IMR-90 (cell line): ENCODE results near the gene TNS1. TPM values are rescaled to one million over a fixed set of nuclear protein-coding genes. Genes with fewer than 3 reads are reported as not detected.

ENCODE experiments used
- ATAC-seq: fragments of 200-7000 bp; cut with Tn5 transposase; 2 replicates; pipeline ENCODE4 v1.9.1; 2020; ENCODE audit warnings: low read depth, mild to moderate bottlenecking, moderate library complexity
- BruUV-seq: library from RNA; stranded (reverse); fragments of 400-500 nt; replicated peaks from 2 replicates; lab custom pipeline; 2021; lab: Mats Ljungman, UMichigan
- CTCF ChIA-PET: fragments of 300-600 bp; formaldehyde crosslinking; extraction: SDS; loops from one replicate; lab custom pipeline; 2021; ENCODE audit warnings: antibody characterized with exemption; lab: Yijun Ruan, JAX
- POLR2A ChIA-PET: fragments of 300-600 bp; sonication (Branson Sonifier 250); formaldehyde crosslinking; loops from one replicate; lab custom pipeline; 2022; ENCODE audit warnings: antibody characterized with exemption; ENCODE audit not compliant: unreplicated experiment; lab: Charles Lee
- DNase-seq: peaks from one replicate; pipeline ENCODE4 v3.0.0; 2013
- H2AFZ ChIP-seq: replicated peaks from 2 replicates; pipeline ENCODE3; 2013; ENCODE audit warnings: low read length, mild to moderate bottlenecking; ENCODE audit not compliant: poor library complexity
- H2AK5ac ChIP-seq: 2 replicates; pipeline ENCODE4 v1.6.1; 2013; ENCODE audit warnings: low read depth, low read length, inconsistent platforms
- H2AK9ac ChIP-seq: replicated peaks from 2 replicates; pipeline ENCODE3; 2013; ENCODE audit warnings: mild to moderate bottlenecking, low read depth, low read length, moderate library complexity; ENCODE audit not compliant: poor library complexity
- H2BK120ac ChIP-seq: 2 replicates; pipeline ENCODE4 v1.6.1; 2013; ENCODE audit warnings: low read depth, low read length, inconsistent platforms
- H2BK15ac ChIP-seq: 3 replicates; pipeline ENCODE4 v1.6.1; 2013; ENCODE audit warnings: low read depth, low read length, inconsistent platforms
- H2BK20ac ChIP-seq: 2 replicates; pipeline ENCODE4 v1.6.1; 2013; ENCODE audit warnings: low read depth, mild to moderate bottlenecking, inconsistent platforms, low read length, moderate library complexity
- H2BK5ac ChIP-seq: 2 replicates; pipeline ENCODE4 v1.6.1; 2013; ENCODE audit warnings: mild to moderate bottlenecking, low read depth, low read length, inconsistent platforms; ENCODE audit not compliant: poor library complexity, severe bottlenecking
- H3K14ac ChIP-seq: replicated peaks from 2 replicates; pipeline ENCODE4 v1.6.1; 2013; ENCODE audit warnings: low read depth, low read length, inconsistent platforms
- H3K18ac ChIP-seq: 2 replicates; pipeline ENCODE4 v1.6.1; 2013; ENCODE audit warnings: low read depth, low read length, control low read depth
- H3K23ac ChIP-seq: 2 replicates; pipeline ENCODE4 v1.6.1; 2013; ENCODE audit warnings: low read depth, low read length, inconsistent platforms
- H3K27ac ChIP-seq: 2 replicates; pipeline ENCODE4 v1.5.1; 2013; ENCODE audit warnings: mild to moderate bottlenecking, control low read depth, low read length; ENCODE audit not compliant: insufficient read depth
- H3K27me3 ChIP-seq: 2 replicates; pipeline ENCODE4 v1.6.1; 2013; ENCODE audit warnings: low read length; ENCODE audit not compliant: control insufficient read depth, insufficient read depth
- H3K36me3 ChIP-seq: 2 replicates; pipeline ENCODE4 v1.6.1; 2013; ENCODE audit warnings: low read length, mixed read lengths; ENCODE audit not compliant: control insufficient read depth, insufficient read depth
- H3K4ac ChIP-seq: 2 replicates; pipeline ENCODE4 v1.6.1; 2013; ENCODE audit warnings: low read depth, low read length, inconsistent platforms
- H3K4me1 ChIP-seq: 2 replicates; pipeline ENCODE4 v1.6.1; 2013; ENCODE audit warnings: low read length, mixed read lengths; ENCODE audit not compliant: control insufficient read depth, insufficient read depth
- H3K4me2 ChIP-seq: 2 replicates; pipeline ENCODE4 v1.6.1; 2013; ENCODE audit warnings: low read depth, mild to moderate bottlenecking, control low read depth, low read length, moderate library complexity
- H3K4me3 ChIP-seq: 2 replicates; pipeline ENCODE4 v1.5.1; 2013; ENCODE audit warnings: low read depth, mild to moderate bottlenecking, control low read depth, low read length, moderate library complexity; ENCODE audit not compliant: insufficient read depth
- H3K56ac ChIP-seq: 2 replicates; pipeline ENCODE4 v1.6.1; 2013; ENCODE audit warnings: low read length, inconsistent platforms; ENCODE audit not compliant: insufficient read depth; ENCODE audit errors: extremely low read depth
- H3K79me1 ChIP-seq, 2 experiments: 2 replicates each; pipeline ENCODE4 v1.6.1; 2013; ENCODE audit warnings: low read length in 2 of 2, inconsistent platforms in 1 of 2, low read depth in 1 of 2
- H3K9ac ChIP-seq: 2 replicates; pipeline ENCODE4 v1.6.1; 2013; ENCODE audit warnings: low read depth, low read length, control low read depth
- H3K9me1 ChIP-seq: 2 replicates; pipeline ENCODE4 v1.6.1; 2013; ENCODE audit warnings: low read length, inconsistent platforms; ENCODE audit not compliant: insufficient read depth
- H3K9me3 ChIP-seq: 2 replicates; pipeline ENCODE4 v1.6.1; 2013; ENCODE audit warnings: low read length; ENCODE audit not compliant: control insufficient read depth, insufficient read depth
- H4K20me1 ChIP-seq: 2 replicates; pipeline ENCODE4 v1.6.1; 2013; ENCODE audit warnings: low read length, inconsistent platforms; ENCODE audit not compliant: insufficient read depth
- H4K5ac ChIP-seq: 2 replicates; pipeline ENCODE4 v1.6.1; 2013; ENCODE audit warnings: mild to moderate bottlenecking, low read depth, low read length, control low read depth
- H4K8ac ChIP-seq, 2 experiments: 2 replicates each; pipeline ENCODE4 v1.6.1; 2013; ENCODE audit warnings: low read depth in 2 of 2, low read length in 2 of 2, control low read depth in 1 of 2, inconsistent platforms in 1 of 2
- H4K91ac ChIP-seq: 2 replicates; pipeline ENCODE4 v1.6.1; 2013; ENCODE audit warnings: low read depth, low read length, inconsistent platforms; ENCODE audit not compliant: insufficient read depth
- CEBPB ChIP-seq: IDR thresholded peaks from 2 replicates; pipeline ENCODE4 v1.6.1; 2012; ENCODE audit warnings: low read depth, low read length, improper control_type of control experiment
- RAD21 ChIP-seq: IDR thresholded peaks from 2 replicates; pipeline ENCODE4 v1.6.1; 2012; ENCODE audit warnings: low read length, improper control_type of control experiment
- WGBS, 2 experiments: methylation state at CpG; one replicate each; pipeline versions ENCODE4 v1.1.5 to v1.1.7; 2013; ENCODE audit warnings: missing lambda C conversion rate in 2 of 2; ENCODE audit not compliant: insufficient read length in 1 of 2; ENCODE audit errors: extremely low coverage in 2 of 2; 5-methylcytosine and 5-hydroxymethylcytosine counted together
- dilution Hi-C: fragments of 300-500 bp; cut with HindIII; formaldehyde crosslinking; loops from one replicate; pipeline ENCODE4 v1.14.3; 2018; ENCODE audit warnings: low sequenced_read_pairs; ENCODE audit not compliant: unreplicated experiment
- in situ Hi-C: fragments of 300-500 bp; cut with MboI; formaldehyde crosslinking; loops from 3 replicates; pipeline ENCODE4 v1.14.3; 2019; ENCODE audit warnings: low sequenced_read_pairs, inconsistent platforms, mixed read lengths
- intact Hi-C: fragments of 100-400 bp; cut with micrococcal nuclease; formaldehyde crosslinking; loops from 2 replicates; pipeline ENCODE4 v1.10.0; 2022
- polyA plus RNA-seq, 3 experiments: library from polyadenylated mRNA; depleted of rRNA; stranded (reverse); fragments of >200 nt; gene quantifications; 2 replicates each; pipeline ENCODE4 v1.2.3, GENCODE V29; 2012; ENCODE audit warnings: low replicate concordance in 1 of 3
- total RNA-seq: library from RNA; depleted of rRNA; stranded (reverse); fragments of >200 nt; gene quantifications from 2 replicates; pipeline ENCODE4 v1.2.3, GENCODE V29; 2012

Gene TNS1
- total and polyA plus RNA-seq, 2 of the 4 experiments (the other 2 are of a cell fraction): 41.1 to 45.2 TPM

DNA sequence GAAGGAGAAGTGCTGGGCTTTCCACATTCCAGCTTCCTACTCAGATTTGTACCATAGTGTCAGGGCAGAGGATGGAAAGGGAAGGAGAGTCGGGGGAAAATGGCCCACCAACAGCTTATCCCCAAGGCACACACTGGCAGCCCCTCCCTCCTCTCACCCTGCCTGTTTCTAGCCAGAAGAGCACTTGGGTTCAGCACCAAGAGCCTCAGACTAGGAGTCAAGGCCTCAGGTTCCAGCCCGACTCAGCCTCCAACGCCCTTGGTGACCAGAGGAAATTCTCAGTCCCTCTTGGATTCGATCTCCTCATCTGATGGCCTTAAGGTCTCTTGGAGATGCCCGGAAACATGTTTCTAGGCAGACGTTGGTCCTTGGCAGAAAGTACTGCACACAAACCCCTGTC is 53.9 kb downstream of the TNS1 start:
- in situ Hi-C loops: no loop called here
- H2BK5ac ChIP-seq: no peak overlapping the region
- H2BK15ac ChIP-seq: no peak overlapping the region
- H3K23ac ChIP-seq: no peak overlapping the region
- H3K14ac ChIP-seq: no peak overlapping the region
- peaks cover 23% of the 10 kb centered on the region for H3K4me1 ChIP-seq
- no TSS peak for BruUV-seq
- H2AK9ac ChIP-seq: no peak overlapping the region
- H3K79me1 ChIP-seq: peaks cover 26 to 57% of the 10 kb centered on the region in 2 experiments; a peak in 3 of 4 replicates
- intact Hi-C loops: no loop called here
- peaks cover 35% of the 10 kb centered on the region for H4K20me1 ChIP-seq
- H3K4ac ChIP-seq: no peak overlapping the region
- H3K9ac ChIP-seq: no peak overlapping the region
- dilution Hi-C loops: no loop called here
- H4K91ac ChIP-seq: no peak overlapping the region
- no peak overlapping the region for H2AFZ ChIP-seq
- no peak overlapping the region for H3K56ac ChIP-seq
- no peaks in the 10 kb centered on the region for H3K9me3 ChIP-seq
- ATAC-seq (no peak), DNase-seq (no peak)
- no peak overlapping the region for H3K27ac ChIP-seq
- H2BK120ac ChIP-seq: no peak overlapping the region
- WGBS, 2 experiments: 100% methylated on average over 1 of the region's 6 CpGs; no CpG with 5 or more reads in 1 of the 2 experiments
- peaks cover 2% of the 10 kb centered on the region; the same call in 1 of the 2 replicates for H3K36me3 ChIP-seq
- TF ChIP-seq CEBPB: no peak
- no peak for TF ChIP-seq RAD21
- no peak overlapping the region for H3K18ac ChIP-seq
- ChIA-PET CTCF (no interaction called here), POLR2A (no interaction called here)
- H4K5ac ChIP-seq: no peak overlapping the region
- no peak overlapping the region for H3K4me3 ChIP-seq
- H3K27me3 ChIP-seq: no peaks in the 10 kb centered on the region
- H2BK20ac ChIP-seq: no peak overlapping the region
- no peak overlapping the region for H2AK5ac ChIP-seq
- peaks cover 9% of the 10 kb centered on the region for H3K9me1 ChIP-seq
- no peak overlapping the region for H3K4me2 ChIP-seq
- no peak overlapping the region for H4K8ac ChIP-seq
